Measurements from ENCODE around the gene STXBP3.
"Not testable (repeated sequence)": the region's sequence is repeated elsewhere in the genome, so short reads cannot be mapped to it uniquely, and the experiment has no call there.

The STXBP3 gene, protein sequence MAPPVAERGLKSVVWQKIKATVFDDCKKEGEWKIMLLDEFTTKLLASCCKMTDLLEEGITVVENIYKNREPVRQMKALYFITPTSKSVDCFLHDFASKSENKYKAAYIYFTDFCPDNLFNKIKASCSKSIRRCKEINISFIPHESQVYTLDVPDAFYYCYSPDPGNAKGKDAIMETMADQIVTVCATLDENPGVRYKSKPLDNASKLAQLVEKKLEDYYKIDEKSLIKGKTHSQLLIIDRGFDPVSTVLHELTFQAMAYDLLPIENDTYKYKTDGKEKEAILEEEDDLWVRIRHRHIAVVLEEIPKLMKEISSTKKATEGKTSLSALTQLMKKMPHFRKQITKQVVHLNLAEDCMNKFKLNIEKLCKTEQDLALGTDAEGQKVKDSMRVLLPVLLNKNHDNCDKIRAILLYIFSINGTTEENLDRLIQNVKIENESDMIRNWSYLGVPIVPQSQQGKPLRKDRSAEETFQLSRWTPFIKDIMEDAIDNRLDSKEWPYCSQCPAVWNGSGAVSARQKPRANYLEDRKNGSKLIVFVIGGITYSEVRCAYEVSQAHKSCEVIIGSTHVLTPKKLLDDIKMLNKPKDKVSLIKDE

DNA sequence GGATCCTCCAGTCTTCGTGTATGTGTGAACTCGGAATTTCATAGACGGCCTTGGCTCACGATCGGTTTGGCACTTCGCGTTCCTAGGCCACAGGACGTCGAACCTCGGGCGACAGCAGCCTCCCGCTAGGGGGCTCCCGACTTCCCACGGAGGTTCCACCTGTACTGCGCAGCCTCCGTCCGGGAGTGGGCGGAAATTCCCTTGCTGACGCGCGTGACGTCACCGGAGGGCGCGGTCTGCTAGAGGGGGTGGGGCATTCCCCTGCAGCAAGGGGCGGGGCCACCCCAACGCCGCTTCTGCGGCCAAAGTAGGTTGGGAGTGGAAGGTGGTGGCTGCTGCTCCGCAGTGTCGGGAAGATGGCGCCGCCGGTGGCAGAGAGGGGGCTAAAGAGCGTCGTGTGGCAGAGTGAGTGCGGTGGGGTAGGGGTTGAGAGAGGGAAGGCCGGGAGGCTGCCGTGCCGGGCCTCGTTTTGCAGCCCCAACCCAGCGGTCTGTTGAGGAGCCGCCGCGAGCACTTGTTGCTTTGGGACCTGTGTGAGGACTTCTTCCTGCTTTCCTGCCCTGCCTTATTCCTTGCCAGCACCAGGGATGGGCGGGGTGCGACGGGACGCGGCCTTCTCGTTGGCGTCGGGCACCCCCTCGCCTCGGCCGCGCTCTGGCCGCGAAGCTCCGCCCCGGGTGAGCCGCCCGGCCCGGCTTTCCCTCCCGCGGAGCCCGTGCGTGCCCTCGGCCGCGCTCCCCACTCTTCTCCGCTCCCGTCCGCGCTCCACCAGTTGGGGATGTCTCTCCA is at the start of gene STXBP3:
TSS of gene STXBP3 (plus strand) at position 293 of the 789 bp plus-strand sequence. CDS start at position 357, 64 bp downstream.
- peak; percentile 76 for DNase-seq (ENCODE audit: low read depth, low spot score)

DNA sequence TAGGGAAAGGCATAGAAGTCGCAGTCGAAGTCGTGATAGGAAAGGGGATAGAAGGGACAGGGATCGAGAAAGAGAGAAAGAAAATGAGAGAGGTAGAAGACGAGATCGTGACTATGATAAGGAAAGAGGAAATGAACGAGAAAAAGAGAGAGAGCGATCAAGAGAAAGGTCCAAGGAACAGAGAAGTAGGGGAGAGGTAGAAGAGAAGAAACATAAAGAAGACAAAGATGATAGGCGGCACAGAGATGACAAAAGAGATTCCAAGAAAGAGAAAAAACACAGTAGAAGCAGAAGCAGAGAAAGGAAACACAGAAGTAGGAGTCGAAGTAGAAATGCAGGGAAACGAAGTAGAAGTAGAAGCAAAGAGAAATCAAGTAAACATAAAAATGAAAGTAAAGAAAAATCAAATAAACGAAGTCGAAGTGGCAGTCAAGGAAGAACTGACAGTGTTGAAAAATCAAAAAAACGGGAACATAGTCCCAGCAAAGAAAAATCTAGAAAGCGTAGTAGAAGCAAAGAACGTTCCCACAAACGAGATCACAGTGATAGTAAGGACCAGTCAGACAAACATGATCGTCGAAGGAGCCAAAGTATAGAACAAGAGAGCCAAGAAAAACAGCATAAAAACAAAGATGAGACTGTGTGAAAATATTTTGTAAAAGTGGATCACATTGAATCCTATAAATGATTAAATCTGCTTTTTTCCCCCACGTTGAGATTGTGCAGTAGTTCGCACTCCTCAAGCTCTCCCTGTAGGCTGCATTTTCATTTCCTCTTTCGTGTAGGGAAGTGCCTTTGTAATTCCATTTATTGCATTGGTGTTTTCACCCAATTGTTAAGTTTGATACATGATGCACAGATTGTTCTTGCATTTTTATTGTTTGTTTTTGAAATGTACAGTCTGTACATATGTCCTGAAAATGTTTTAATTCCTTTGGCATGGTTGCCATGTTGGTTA is 46.8 kb upstream of the STXBP3 start:
- no peak for DNase-seq (ENCODE audit: low read depth, low spot score)

DNA sequence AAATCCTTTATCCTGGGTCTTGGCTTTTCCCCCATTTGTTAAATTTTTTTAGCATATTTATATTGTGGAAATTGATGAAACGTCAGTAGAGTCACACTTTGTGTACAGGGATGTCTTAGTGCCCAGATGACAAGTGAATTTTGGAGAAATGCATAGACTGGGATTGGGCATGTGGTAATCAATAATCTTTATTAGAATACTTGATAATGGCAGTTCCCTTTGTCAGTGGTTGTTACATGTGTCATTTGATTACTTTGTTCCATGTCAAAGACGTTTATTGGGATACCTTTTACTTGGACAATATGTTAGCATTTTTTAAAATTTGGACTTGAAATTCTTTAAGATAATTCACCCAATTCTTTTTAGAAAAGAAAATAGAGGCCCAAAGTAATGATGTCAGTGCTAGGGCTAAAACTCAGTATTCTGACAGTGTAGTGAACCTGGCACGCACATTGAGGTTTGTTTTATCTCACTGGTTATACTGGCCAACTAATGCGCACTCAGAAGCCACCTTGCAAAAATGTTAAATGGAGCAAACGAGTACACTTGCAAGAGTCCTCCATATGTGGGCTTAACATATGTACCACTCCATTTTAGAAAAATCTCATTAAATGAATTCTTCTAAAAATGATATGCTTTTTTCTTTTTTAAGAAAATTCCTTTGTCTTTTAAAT is 45.2 kb upstream of the STXBP3 start:
- DNase-seq (ENCODE audit: low read depth, low spot score) = no peak

DNA sequence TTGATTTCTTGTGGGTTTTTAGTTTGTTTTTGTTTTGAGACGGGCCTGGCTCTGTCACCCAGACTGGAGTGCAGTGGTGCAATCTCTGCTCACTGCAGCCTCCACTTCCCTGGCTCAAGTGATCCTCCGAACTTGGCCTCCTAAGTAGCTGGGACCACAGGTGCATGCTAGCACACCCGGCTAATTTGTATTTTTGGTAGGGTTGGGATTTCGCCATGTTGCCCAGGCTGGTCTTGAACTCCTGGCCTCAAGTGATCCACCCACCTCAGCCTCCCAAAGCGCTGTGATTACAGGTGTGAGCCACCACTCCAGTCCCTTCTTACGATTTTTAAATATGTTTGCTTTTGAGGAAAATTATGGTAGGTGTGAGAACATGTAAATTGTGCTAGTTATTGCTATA is 44.4 kb upstream of the STXBP3 start:
- DNase-seq (ENCODE audit: low read depth, low spot score) = not testable (repeated sequence)

DNA sequence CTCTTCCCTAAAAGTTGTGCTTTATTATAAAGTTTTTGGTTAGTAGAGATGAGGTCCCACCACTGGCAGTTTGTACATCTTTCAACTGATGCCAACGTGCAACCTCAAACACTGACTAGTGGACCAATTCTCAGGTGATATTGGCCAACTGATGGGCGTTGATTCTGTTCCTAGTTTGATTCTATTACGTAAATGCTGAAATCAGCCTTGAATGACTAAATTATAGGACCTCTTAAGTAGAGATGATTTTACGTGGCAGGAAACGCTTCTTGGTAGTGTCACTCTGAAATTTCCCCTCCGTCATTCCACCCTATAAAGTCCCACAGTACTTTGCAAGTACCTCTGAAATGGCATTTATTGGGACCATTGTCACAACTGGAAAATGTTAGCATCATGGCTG is 42.5 kb upstream of the STXBP3 start:
- no peak for DNase-seq (ENCODE audit: low read depth, low spot score)

DNA sequence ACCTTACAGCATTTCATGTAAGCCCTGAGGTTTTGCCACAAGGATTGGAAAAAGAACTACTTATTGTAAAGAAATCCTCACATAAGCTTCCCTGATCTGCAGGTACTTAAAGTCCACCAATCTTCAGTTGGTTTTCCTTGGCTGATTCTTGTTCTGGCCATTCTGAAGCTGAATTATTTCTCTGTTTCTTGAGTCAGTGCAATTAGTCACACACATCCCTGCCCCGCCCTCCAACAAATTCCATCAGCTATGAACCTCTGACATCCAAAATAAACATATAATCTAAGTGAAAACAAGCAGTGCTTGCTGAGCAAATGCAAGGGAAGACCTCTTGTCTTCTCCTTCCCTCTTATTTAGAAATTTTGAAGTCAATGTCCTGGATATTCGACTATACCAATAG is 42.0 kb upstream of the STXBP3 start:
- DNase-seq (ENCODE audit: low read depth, low spot score) = no peak

DNA sequence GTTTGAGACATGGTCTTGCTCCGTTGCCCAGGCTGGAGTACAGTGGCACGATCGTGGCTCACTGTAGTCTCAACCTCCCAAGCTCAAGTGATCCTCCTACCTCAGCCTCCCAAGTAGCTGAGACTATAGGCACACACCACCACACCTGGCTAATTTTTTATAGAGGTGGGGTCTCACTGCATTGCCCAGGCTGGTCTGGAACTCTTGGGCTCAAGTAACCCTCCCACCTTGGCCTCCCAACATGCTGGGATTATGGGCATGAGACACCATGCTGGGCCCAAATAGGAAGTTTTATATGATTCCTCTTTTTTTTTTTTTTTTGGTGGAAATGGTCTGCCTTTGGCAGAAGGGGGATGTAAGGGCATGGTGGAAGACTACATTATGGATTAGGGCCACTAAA is 39.8 kb upstream of the STXBP3 start:
- DNase-seq (ENCODE audit: low read depth, low spot score) = no peak

DNA sequence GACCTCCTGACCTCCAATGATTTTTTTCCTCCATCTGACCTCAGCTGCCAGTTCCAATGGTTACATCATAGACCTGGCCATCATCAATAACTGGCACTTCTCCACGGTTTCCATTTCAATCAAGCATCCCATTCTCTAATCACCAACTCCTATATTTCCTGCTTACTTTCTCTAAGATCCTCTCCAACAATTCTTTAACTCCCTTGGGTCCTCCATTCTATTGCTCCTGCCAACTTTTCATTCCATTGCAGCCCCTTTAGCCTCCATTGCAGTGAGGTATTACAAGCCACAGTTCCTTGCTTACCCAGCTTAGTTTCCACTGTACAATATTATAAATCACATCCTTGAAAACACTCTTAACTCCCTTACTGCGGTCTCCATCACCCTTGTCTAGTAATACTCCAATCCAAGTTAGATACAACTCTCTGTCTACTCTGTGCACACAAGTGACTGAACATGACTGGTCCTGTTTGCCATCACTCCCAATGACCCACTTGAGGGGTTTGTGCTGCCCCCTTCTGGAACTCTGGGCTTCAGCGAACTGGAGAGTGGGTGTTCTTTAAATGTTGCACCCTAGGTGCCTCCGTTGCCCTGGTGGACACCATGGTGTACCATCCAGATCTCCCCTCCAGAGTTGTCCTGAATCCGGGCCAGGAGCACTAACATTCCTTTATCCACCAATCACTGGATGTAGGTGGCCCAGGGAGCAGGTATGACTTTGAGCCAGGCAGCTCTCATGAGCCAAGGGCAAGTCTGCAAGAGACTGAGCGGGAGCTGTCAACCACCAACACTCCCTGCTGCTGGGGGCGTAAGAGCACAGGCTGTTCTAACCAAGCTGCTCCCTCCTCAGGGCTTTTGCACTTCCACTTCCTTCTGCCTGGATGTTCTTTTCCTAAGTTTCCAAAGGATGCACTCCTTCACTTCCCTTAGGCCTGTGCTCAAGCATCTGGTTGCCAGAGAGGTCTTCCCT is 37.5 kb upstream of the STXBP3 start:
- DNase-seq (ENCODE audit: low read depth, low spot score) = no peak

DNA sequence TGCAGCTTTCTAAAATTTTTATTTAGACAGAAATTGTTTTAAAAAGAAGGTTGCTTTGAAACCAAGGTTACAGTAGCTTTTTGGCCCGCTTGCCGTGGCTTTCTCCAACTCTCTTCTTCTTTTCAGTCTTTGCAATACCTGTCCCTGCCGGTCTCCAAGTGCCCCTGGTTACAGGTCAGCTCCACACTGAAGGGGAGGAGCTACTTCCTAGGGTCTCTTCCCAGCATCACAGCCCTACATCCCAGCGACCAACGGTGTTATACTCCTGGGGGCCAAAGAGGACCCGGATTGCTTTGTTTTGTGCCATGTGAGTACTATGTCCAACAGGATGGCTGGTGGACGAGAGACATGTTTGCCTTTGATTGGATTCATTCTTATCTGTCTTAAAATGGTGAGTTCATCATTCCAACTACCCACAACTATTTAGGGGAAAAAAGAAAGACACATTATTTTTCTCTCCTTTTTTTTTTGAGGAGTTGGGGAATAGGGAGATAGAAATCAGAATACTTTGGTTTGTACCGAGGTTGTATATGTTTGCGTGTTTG is 33.8 kb upstream of the STXBP3 start, which contains the start of gene FNDC7:
TSS of gene FNDC7 (plus strand) at position 303 of the 545 bp plus-strand sequence. CDS start at position 329, 26 bp downstream.
- DNase-seq (ENCODE audit: low read depth, low spot score) = peak; percentile 64

DNA sequence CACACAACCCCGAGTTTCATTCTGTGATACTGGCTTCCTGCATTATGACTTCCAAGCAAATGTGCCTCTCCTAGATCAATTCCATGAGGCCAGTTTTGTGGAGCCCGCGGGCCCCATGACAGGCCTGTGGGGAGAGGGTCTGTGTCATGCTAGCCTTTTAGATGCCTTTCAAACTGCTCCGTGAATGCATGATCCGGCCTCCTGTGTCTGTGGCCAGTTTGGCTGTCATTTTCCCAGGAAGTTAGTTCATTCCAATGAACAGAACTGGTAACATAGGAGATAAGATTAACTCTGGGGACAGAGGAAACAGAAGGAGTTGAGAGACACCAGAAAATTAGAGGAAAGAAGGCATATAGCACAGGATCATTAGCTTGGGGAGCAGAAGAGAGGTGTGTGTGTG is 30.5 kb upstream of the STXBP3 start:
- no peak for DNase-seq (ENCODE audit: low read depth, low spot score)

DNA sequence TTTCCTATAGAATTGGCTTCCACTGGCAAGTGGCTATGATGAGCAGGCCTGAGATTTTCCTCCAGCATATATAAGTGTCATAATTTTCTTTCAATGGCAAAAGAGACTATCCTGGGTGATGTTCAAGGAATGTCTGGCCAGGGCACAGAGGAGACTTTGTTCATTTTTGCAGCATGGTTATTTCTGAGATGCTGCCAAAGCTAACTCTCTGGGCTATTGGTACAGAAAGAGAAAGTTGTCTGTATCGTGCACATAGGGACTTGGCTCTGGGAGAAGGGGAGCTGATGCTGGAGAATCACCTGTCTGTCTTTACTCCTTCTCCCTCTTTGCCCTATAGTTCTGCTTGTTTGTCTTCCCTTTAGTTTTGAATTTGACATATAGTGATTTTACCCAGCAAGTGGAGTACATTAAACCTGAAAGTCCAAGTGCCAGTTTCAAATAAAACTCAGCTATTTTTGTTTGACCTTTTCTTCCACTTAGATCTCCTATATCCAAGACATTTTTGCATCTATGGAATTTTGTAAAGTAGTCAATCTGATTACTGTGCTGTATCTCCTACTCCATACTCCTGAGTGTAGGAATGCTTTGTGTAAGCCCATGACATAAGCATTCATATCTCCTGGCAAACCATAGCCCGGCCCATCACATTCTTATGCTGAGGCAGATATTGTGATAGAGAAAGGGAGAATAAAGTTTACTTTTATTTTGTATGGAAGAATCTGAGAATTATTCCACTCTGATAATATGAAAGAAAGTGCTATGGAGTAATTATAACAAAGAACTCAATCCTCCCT is 29.8 kb upstream of the STXBP3 start:
- no peak for DNase-seq (ENCODE audit: low read depth, low spot score)

DNA sequence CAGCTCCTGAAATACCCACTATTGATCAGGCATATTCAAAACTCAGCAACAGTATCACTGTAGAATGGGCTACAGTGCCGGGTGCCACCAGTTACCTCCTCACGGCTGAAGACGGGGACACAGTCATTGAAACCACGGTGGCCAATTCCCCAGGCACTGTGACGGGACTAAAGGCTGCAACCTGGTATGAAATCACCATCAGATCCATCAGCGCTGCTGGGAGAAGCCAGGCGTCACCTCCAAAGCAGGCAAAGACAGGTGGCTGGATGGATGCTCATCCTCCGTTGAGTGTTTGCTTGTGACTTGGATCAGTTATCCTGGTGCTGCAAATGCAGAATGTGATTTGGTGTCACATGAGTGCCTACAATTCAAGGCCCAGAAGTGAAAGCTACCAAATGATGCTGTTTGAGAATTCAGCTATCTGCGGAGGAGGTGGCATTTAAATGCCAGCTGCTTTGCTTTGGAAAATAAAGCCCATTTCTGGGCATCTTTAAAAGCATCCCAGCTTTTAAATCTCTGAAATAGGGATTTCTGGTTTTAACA is 28.6 kb upstream of the STXBP3 start:
- DNase-seq (ENCODE audit: low read depth, low spot score) = no peak

DNA sequence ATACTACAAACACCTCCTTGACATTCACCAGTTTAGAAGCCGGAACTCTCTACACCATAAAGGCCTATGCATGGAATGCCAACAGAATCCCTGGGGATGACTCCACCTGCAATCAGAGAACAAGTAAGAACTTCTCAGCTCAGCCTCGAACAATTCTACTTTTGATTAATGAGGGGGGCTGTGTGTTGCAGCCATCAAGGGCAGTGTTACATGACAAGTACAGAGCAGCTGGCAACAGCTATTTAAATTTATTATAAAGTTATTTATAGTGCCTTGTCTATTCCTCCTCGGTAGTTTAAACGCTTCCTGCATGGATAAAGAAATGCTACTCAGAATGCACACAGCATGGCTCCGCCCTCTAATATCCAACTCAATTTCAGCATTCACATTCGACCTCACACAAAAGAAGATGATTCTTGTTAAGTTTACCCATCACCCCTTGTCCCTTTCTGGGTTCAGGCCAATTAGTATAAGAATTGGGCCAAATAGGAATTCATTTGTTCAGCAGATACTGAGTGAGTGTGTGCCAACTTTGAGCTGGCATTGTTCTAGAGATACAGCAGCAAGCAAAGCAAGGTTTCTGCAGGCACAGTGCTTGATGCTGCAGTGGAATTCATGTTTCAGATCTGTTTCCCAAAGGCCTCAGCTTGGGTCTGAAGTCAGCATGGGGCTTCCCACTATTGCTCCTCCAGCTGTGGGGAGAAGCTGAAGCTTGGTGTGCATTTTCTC is 27.4 kb upstream of the STXBP3 start:
- DNase-seq (ENCODE audit: low read depth, low spot score) = no peak

DNA sequence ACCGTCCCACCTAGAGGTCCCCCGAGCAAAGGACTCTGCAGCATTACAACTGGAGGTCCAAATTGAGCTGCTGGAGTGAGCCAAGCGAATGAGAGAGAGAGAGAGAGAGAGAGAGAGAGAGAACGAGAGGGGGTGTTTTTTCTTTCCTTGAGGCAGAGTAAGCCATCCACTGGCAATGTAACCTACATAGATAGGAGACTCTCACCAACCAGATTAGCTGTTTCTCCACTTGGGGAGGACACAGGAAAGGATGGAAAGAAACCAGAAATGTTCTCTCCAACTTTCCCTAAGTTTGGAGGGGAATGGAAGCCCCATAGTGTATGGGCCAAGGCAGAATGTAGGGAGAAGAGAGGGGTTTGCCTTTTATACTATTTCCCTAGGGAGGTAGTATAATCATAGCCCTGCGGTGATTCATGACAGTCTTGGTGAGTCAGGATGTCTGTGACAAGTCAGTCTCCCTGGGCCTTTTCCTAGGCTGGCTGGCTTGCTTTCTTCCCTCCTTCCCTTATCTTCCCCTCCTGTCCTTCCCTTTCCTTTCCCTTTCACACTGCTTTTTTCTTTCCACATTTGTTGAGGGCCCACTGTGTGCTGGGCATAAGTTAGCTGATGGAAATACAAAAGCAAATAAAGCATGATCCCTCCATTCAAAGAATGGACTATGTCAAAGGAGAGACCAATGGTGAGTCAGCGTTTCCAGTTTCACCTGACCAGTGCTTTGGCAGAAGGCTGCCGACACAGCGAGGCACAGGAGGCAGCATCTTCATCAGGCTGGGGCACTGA is 26.6 kb upstream of the STXBP3 start:
- DNase-seq (ENCODE audit: low read depth, low spot score) = no peak

DNA sequence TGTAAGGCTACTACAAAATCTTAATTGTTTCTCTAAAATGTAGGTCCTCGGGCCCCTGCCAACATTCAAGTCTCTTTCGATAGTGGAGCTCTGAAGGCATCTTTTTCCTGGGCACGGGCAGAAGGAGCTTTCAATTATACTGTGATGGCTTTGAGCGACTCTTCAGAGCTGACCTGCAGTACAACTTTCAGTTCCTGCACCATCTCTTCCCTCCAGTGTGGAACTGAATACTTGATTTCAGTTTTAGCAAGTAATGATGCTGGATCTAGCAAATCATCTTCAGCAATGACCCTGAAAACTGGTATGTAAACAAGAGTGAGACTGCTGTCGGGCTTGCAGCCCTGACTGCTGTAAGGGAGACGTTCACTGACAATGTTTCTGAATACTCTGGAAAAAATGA is 24.2 kb upstream of the STXBP3 start:
- no peak for DNase-seq (ENCODE audit: low read depth, low spot score)

DNA sequence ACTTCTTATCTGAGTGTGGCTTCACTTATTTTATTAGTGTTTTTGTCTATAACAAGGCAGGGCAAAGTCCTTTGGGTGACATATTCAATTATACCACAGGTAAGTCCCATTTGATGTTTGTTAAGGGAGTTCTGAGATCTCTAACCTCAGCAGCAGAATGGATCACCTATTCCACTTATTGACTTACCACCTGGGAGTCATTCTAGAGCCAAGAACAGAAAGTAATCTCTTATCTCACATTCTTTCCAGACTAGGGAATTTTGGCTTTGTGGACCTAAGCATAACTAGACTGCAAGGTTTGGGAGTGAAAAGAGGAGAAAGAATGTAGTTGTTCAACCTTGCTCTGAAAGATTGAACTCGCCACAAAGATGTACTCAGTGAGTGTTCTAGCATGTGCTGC is 20.6 kb upstream of the STXBP3 start:
- DNase-seq (ENCODE audit: low read depth, low spot score) = no peak
